ENCODE data around the gene OSTM1. TPM values are rescaled to one million over a fixed set of nuclear protein-coding genes. Genes with fewer than 3 reads are reported as not detected.

Gene OSTM1
- polyA plus RNA-seq, 4 donors, result 27.7 to 34.6 (median 30.0) TPM

DNA sequence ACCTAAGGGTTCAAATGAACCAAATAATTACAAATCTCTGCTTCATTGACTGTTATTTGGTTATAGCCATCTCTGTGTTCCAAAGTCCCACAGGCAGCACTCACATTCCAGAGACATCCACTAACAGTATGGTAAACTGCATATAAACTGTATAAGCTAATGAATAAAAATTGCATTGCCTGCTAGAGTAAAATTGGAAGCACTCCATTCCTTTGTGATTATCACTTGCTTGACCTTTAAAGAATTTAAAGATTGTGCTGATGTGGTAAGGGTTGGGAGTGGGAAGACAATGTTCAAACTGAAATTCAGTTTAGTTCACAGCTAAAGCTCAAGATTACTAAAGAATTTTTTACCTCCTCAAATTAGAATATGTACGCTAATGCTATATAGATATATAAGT lies 31.0 kb upstream of the OSTM1 start:
- no peak for DNase-seq (ENCODE audit: low read depth in 4 of 4, low spot score in 3 of 4)

- no peak for DNase-seq (ENCODE audit: low read depth in 4 of 4, low spot score in 3 of 4)
Observed at GRCh38 chr6:108102965-108103364, 28.4 kb upstream of the OSTM1 start.

GRCh38 chr6:108100003-108100402 lies 25.5 kb upstream of the OSTM1 start:
- no peak for DNase-seq (ENCODE audit: low read depth in 4 of 4, low spot score in 3 of 4)

GRCh38 chr6:108097882-108098281 lies 23.3 kb upstream of the OSTM1 start:
- DNase-seq (ENCODE audit: low read depth in 4 of 4, low spot score in 3 of 4), result no peak

DNA sequence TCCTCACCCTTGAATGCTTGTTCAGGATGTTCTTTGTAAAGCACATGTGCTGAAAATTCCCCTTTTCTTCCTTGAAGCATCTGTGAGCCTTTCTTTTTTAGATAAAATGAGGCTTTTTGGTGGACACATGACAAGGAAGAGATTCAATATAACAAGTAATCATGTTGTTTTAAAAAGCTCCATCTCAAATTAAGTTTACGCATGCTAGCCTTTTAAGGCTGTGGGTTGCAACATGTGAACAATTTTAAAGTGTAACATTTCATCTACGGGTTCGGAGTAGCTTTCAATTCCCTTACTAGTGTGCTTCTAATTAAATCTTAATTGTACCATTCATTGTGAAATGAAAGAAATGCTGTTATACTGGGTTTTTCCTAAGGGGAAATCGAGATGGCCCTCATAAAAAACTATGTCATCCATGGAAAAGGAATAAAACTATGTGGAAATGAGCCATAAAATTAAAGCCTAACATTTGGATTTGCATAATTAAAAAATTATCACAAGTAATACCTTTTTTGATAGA lies 19.3 kb upstream of the OSTM1 start:
- no peak for DNase-seq (ENCODE audit: low read depth in 4 of 4, low spot score in 3 of 4)

GRCh38 chr6:108091288-108091687 lies 16.7 kb upstream of the OSTM1 start:
- DNase-seq (ENCODE audit: low read depth in 4 of 4, low spot score in 3 of 4), result no peak

GRCh38 chr6:108083349-108083748 lies 8.8 kb upstream of the OSTM1 start:
- DNase-seq (ENCODE audit: low read depth in 4 of 4, low spot score in 3 of 4), result no peak

- no peak for DNase-seq (ENCODE audit: low read depth in 4 of 4, low spot score in 3 of 4)
Observed at GRCh38 chr6:108082539-108082938, 8.0 kb upstream of the OSTM1 start.

- no peak for DNase-seq (ENCODE audit: low read depth in 4 of 4, low spot score in 3 of 4)
Observed at GRCh38 chr6:108080010-108080780, 5.7 kb upstream of the OSTM1 start.

DNA sequence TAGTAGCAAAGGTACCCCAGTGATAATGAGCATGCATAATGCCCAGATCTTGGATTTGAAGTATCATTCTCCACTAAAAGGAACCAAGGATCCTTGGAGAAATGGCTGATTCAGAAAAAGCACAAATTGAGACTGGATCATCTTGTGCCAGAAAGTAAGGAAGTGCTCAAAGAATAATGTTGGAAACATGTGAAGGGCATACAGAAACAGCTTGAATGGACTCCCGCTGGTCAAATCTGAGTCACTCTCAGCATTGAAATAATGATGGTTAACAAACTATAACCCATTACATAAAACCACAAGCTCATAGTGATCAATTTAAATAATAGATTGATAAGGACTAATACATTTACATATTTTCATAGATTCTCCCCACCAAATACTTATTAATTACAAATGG lies 3.6 kb upstream of the OSTM1 start:
- DNase-seq (ENCODE audit: low read depth in 4 of 4, low spot score in 3 of 4), result no peak

GRCh38 chr6:108074057-108074358 lies 533 bp downstream of the OSTM1 start:
- DNase-seq (ENCODE audit: low read depth in 4 of 4, low spot score in 3 of 4), result peak in 1 of 4 donors; percentile 12

DNA sequence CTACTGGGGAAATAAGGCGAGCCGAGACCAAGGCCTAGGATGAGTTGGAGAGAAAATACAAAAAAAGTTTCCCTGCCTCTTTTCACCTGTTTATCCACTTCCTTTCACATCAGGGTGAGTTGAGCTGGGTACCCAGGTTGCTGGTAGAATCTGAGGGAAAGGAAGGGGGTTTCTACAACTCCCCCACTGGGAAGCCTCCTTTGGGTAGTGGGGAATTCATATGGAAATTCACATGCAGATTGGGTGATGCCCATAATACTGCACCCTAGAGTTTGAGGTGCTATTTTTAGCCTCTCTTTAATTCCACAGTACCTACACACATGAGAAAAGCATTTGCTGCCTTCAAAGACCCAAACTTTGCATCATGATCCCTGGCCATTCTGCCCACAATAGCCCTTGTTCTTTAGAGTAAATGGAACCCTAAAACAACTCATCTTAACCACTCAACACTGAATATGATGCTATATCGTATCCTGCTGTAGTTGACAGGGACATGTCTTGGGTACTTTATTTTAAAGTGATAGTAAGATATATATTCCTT lies 2.7 kb downstream of the OSTM1 start:
- DNase-seq (ENCODE audit: low read depth in 4 of 4, low spot score in 3 of 4), result no peak

GRCh38 chr6:108068618-108069017 lies 5.9 kb downstream of the OSTM1 start:
- DNase-seq (ENCODE audit: low read depth in 4 of 4, low spot score in 3 of 4), result no peak

DNA sequence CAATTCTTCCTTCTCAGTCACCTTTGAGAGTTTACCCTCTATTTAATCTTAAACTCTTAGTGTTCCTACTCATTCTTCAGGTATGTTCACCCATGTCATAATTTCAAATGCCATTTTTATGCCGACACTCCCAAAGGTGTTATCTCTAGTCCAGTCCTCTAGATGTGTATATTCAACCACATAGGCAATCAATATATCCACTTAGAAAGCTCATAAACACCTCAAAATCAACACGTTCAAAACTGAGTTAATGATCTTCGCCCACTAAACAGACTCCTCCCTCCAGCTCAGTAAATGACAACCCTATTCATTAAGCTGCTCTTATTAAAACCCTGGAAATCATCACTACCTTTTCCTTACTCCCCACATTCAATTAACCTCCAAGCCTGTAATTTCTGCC lies 6.4 kb downstream of the OSTM1 start:
- no peak for DNase-seq (ENCODE audit: low read depth in 4 of 4, low spot score in 3 of 4)

GRCh38 chr6:108052706-108053105 lies 21.8 kb downstream of the OSTM1 start:
- no peak for DNase-seq (ENCODE audit: low read depth in 4 of 4, low spot score in 3 of 4)

DNA sequence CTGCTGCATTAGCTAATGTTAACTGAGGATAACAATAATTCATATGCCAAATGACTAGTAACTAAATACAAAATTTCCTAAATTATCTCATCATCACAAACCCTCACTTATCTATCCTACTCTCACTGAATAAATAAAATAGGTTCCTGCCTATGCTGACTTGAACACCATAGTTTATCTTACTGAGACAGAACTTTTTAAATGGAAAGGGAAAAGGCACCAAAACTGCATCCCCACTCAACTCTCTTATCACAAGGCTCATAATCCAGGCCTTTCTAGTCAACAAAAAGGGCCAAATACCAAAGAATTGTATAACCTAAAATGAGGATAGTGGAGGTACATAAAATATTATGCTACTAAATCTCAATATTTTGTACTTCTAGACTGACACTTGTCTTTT lies 23.1 kb downstream of the OSTM1 start:
- no peak for DNase-seq (ENCODE audit: low read depth in 4 of 4, low spot score in 3 of 4)

- DNase-seq (ENCODE audit: low read depth in 4 of 4, low spot score in 3 of 4), result no peak
Observed at GRCh38 chr6:108039681-108040080, 34.9 kb downstream of the OSTM1 start.

DNA sequence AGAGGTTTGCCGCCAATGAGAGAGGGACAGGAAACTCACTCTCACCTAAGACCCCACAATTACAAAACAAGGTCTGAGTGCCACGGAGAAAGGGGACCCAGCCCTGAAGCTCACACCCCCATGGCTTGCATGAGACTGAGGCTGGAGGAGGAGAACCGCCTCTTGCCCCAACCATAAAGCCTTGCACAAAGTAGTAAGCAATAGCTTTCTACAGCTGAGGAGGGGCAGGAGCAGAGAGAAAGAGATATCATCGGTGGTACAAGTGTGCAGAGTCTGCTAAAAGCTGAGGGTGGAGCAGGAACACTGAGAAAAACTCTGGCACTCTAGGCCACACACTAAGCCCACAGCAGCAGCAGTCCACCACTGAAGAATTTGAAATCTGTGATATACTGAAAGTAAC lies 37.7 kb downstream of the OSTM1 start:
- DNase-seq (ENCODE audit: low read depth in 4 of 4, low spot score in 3 of 4), result no peak

- DNase-seq (ENCODE audit: low read depth in 4 of 4, low spot score in 3 of 4), result no peak
Observed at GRCh38 chr6:108031968-108032367, 42.6 kb downstream of the OSTM1 start.

DNA sequence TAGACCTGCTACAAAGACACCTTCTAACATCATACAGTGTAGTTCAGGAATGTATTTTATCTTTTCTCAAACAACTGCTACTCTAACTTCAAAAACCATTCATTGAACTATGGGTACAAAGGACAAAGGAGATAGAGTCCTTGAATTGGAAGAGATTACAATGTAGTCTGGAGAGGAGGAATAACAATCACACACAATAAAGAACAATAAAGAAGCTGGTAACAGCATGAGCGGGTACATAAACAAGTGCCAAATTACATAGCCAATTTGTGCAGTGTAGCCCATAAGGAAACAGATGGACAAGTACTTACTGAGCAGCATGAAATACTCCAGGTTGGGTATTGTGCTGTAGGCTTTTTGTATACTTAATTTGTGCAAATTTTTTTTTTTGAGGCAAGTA lies 44.3 kb downstream of the OSTM1 start:
- no peak for DNase-seq (ENCODE audit: low read depth in 4 of 4, low spot score in 3 of 4)

GRCh38 chr6:108029226-108029921 lies 45.2 kb downstream of the OSTM1 start:
- DNase-seq (ENCODE audit: low read depth in 4 of 4, low spot score in 3 of 4), result no peak

DNA sequence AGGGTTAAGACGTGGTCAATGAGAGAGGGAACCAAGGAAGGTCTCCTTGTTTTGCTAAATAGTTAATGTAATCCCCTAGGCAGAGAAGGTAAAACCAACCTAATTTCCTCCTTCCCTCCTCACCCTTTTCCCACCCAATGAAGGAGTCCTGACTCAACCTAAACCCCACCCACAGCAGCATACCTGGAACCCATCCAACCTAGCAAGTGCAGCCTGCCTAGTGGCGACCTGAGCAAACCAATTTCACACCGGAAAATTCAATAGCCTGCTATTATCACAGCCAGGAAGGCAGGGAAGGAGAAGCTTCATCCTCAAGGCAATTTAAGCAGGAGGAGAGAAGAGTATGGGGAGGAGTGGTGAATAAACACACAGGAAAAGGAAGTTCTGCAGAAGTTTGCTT lies 46.9 kb downstream of the OSTM1 start:
- no peak for DNase-seq (ENCODE audit: low read depth in 4 of 4, low spot score in 3 of 4)

Data from left renal pelvis (tissue), 4 donors.